Measurements from ENCODE around the gene NRG2. TPM values are rescaled to one million over a fixed set of nuclear protein-coding genes. Genes with fewer than 3 reads are reported as not detected.

Gene NRG2
- total RNA-seq, 4 donors from 2014 or later, result 2.5 to 21.2 (median 4.5) TPM; not detected in 1

GRCh38 chr5:139882316-139882715, 160.8 kb downstream of the NRG2 start:
- Histone ChIP-seq H3K4me3 (no peak overlapping the region), H3K36me3 (no peaks in the 10 kb centered on the region), H3K9me3 (no peaks in the 10 kb centered on the region), H3K4me1 (no peaks in the 10 kb centered on the region), H3K27me3 (no peaks in the 10 kb centered on the region), H3K27ac (no peak overlapping the region)
- intact Hi-C loops (cut with DNase I; ENCODE audit: low total_unique reads), result no loop called here
- TF ChIP-seq, protein P1, sequence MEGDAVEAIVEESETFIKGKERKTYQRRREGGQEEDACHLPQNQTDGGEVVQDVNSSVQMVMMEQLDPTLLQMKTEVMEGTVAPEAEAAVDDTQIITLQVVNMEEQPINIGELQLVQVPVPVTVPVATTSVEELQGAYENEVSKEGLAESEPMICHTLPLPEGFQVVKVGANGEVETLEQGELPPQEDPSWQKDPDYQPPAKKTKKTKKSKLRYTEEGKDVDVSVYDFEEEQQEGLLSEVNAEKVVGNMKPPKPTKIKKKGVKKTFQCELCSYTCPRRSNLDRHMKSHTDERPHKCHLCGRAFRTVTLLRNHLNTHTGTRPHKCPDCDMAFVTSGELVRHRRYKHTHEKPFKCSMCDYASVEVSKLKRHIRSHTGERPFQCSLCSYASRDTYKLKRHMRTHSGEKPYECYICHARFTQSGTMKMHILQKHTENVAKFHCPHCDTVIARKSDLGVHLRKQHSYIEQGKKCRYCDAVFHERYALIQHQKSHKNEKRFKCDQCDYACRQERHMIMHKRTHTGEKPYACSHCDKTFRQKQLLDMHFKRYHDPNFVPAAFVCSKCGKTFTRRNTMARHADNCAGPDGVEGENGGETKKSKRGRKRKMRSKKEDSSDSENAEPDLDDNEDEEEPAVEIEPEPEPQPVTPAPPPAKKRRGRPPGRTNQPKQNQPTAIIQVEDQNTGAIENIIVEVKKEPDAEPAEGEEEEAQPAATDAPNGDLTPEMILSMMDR (IDR thresholded peaks at IDR 0.05), result no peak
- no peak for TF ChIP-seq POLR2A (IDR thresholded peaks at IDR 0.05)
- no peak for DNase-seq

DNA sequence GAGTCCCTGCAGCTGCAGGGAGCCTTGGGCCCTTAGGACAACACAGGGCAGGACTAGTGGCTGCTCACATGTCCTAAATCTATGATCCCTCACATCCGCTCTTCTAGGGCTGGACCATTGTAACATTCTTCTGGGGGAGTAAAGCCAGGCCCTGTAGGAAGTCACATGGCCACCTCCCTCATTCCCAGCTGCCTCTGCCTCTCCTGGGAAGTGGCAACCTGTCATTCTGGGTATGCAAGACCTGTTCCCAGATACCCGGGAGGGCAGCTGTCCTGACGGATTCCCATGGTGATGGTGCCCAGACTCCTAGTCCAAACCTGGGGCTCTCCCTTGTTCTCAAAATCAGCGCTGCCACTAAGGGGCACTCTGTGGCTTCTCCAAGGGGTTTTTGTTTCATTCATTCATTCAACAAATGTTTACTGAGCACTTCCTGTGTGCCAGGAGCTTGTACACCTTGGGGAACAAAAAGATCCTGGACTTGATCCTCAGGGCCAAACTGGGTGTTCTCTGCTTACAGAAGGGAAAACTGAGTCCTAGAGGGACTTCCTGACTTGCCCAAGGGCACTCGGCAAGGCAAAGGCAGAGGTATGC, 161.9 kb downstream of the NRG2 start:
- Histone ChIP-seq H3K4me3 (no peak overlapping the region), H3K27ac (no peak overlapping the region), H3K27me3 (no peaks in the 10 kb centered on the region), H3K9me3 (no peaks in the 10 kb centered on the region), H3K4me1 (no peaks in the 10 kb centered on the region), H3K36me3 (no peaks in the 10 kb centered on the region)
- no peak for DNase-seq
- TF ChIP-seq, protein P1 (IDR thresholded peaks at IDR 0.05), result no peak
- no peak for TF ChIP-seq POLR2A (IDR thresholded peaks at IDR 0.05)
- intact Hi-C loops (cut with DNase I; ENCODE audit: low total_unique reads), result no loop called here

- DNase-seq, result no peak
- Histone ChIP-seq H3K36me3 (no peaks in the 10 kb centered on the region), H3K27me3 (no peaks in the 10 kb centered on the region), H3K4me1 (no peaks in the 10 kb centered on the region), H3K4me3 (no peak overlapping the region), H3K27ac (no peak overlapping the region), H3K9me3 (no peaks in the 10 kb centered on the region)
- TF ChIP-seq, protein P1 (IDR thresholded peaks at IDR 0.05), result no peak
- TF ChIP-seq POLR2A (IDR thresholded peaks at IDR 0.05), result no peak
- intact Hi-C loops (cut with DNase I; ENCODE audit: low total_unique reads), result no loop called here
Measured at GRCh38 chr5:139880416-139881142, 162.5 kb downstream of the NRG2 start.

GRCh38 chr5:139878093-139878492, 165.0 kb downstream of the NRG2 start:
- no peak for DNase-seq
- Histone ChIP-seq H3K4me3 (no peak overlapping the region), H3K9me3 (no peaks in the 10 kb centered on the region), H3K4me1 (no peaks in the 10 kb centered on the region), H3K27me3 (no peaks in the 10 kb centered on the region), H3K36me3 (no peaks in the 10 kb centered on the region), H3K27ac (no peak overlapping the region)
- intact Hi-C loops (cut with DNase I; ENCODE audit: low total_unique reads), result no loop called here
- TF ChIP-seq POLR2A (IDR thresholded peaks at IDR 0.05), result no peak
- TF ChIP-seq, protein P1 (IDR thresholded peaks at IDR 0.05), result no peak

- DNase-seq, result no peak
- no peaks in the 10 kb centered on the region for H3K4me1 ChIP-seq
- no peak overlapping the region for H3K27ac ChIP-seq
- H3K4me3 ChIP-seq, result no peak overlapping the region
- H3K9me3 ChIP-seq, result no peaks in the 10 kb centered on the region
- intact Hi-C loops (cut with DNase I; ENCODE audit: low total_unique reads), result no loop called here
- H3K27me3 ChIP-seq, result no peaks in the 10 kb centered on the region
- H3K36me3 ChIP-seq, result no peaks in the 10 kb centered on the region
- TF ChIP-seq, protein P1 (IDR thresholded peaks at IDR 0.05), result no peak
- TF ChIP-seq POLR2A (IDR thresholded peaks at IDR 0.05), result no peak
Measured at GRCh38 chr5:139877129-139877597, 165.9 kb downstream of the NRG2 start.

All from uterus (tissue), 4 donors.